ENCODE measurements around the gene C2orf92. TPM values are rescaled to one million over a fixed set of nuclear protein-coding genes. Genes with fewer than 3 reads are reported as not detected.

C2orf92 gene
- total RNA-seq, 1 donor from 2014 or later: 3.3 TPM

DNA sequence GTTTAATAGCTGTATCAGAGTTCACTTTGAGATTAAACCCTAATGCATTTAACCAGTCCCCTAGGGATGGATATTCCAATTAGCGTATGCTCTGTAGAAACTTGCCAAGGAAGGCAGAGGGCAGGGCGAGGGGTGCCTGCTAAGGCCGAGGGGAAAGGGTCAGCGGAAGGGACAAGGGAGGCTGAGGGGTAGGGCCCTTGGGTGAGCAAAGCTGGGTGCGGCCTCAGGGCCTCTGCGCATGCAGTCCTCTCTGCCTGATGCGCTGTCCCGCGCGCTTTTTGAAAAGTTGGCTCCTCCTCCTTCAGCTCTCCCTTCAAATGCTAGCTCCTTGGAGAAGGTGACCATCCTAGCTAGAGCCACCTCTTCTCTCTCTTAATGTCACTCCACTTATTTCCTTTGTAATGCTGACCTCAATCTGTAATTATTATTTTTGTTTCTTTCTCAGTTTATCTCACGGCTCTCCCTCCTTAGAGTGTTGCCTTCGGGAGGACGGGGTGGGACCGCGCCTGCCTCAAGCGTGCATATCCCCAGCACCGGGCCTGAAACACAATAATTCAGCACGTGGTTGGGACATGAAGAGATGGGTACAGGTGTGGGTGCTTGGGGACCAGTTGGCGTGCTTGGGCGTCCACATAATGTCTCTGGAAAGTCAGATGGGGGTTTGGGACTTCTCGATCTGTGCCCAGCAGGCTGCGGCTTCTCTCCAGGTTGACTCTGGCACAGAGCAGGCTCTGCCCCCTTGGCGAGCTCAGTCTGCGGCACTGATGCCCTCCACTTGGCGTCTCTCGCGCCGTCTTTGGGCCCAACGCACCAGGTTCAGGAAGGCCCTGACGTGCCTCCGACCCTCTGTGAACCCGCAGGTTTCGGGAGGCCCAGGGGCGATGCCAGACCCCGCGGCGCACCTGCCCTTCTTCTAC lies 53.9 kb downstream of the C2orf92 start:
- Histone ChIP-seq H3K36me3 (no peaks in the 10 kb centered on the region), H3K4me3 (no peak overlapping the region), H4K20me1 (ENCODE audit: low read depth) (no peaks in the 10 kb centered on the region), H3F3A (ENCODE audit: low read depth) (no peaks in the 10 kb centered on the region), H2AFZ (replicated peaks) (no peak overlapping the region), H3K9me3 (ENCODE audit: low read depth) (no peaks in the 10 kb centered on the region), H3K9ac (no peak overlapping the region), H3K4me2 (no peak overlapping the region), H3K27me3 (no peaks in the 10 kb centered on the region), H3K4me1 (no peaks in the 10 kb centered on the region), H3K27ac (no peak overlapping the region), H3K79me2 (ENCODE audit: low read depth) (no peaks in the 10 kb centered on the region)
- no peak for DNase-seq (ENCODE audit: low spot score)
- no peaks in the 10 kb centered on the region for H3K27me3 Mint-ChIP-seq (ENCODE audit: insufficient read depth, low read depth)
- H3K4me3 Mint-ChIP-seq: no peak overlapping the region
- TF ChIP-seq EZH2 (IDR thresholded peaks at IDR 0.05) (no peak), EZH2phosphoT487 (IDR thresholded peaks at IDR 0.05) (no peak)
- TF ChIP-seq, protein P1, sequence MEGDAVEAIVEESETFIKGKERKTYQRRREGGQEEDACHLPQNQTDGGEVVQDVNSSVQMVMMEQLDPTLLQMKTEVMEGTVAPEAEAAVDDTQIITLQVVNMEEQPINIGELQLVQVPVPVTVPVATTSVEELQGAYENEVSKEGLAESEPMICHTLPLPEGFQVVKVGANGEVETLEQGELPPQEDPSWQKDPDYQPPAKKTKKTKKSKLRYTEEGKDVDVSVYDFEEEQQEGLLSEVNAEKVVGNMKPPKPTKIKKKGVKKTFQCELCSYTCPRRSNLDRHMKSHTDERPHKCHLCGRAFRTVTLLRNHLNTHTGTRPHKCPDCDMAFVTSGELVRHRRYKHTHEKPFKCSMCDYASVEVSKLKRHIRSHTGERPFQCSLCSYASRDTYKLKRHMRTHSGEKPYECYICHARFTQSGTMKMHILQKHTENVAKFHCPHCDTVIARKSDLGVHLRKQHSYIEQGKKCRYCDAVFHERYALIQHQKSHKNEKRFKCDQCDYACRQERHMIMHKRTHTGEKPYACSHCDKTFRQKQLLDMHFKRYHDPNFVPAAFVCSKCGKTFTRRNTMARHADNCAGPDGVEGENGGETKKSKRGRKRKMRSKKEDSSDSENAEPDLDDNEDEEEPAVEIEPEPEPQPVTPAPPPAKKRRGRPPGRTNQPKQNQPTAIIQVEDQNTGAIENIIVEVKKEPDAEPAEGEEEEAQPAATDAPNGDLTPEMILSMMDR (IDR thresholded peaks at IDR 0.05): no peak
- no peaks in the 10 kb centered on the region for H3K36me3 Mint-ChIP-seq
- peaks cover 5% of the 10 kb centered on the region for H3K9me3 Mint-ChIP-seq
- H3K27ac Mint-ChIP-seq: no peak overlapping the region
- H3K4me1 Mint-ChIP-seq: no peaks in the 10 kb centered on the region

DNA sequence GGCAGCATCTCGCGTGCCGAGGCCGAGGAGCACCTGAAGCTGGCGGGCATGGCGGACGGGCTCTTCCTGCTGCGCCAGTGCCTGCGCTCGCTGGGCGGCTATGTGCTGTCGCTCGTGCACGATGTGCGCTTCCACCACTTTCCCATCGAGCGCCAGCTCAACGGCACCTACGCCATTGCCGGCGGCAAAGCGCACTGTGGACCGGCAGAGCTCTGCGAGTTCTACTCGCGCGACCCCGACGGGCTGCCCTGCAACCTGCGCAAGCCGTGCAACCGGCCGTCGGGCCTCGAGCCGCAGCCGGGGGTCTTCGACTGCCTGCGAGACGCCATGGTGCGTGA lies 54.5 kb downstream of the C2orf92 start:
- Histone ChIP-seq H3K9ac (no peak overlapping the region), H4K20me1 (ENCODE audit: low read depth) (no peaks in the 10 kb centered on the region), H3K36me3 (no peaks in the 10 kb centered on the region), H2AFZ (replicated peaks) (no peak overlapping the region), H3K4me3 (no peak overlapping the region), H3K27me3 (no peaks in the 10 kb centered on the region), H3K79me2 (ENCODE audit: low read depth) (no peaks in the 10 kb centered on the region), H3K27ac (no peak overlapping the region), H3K9me3 (ENCODE audit: low read depth) (no peaks in the 10 kb centered on the region), H3K4me2 (no peak overlapping the region), H3F3A (ENCODE audit: low read depth) (no peaks in the 10 kb centered on the region), H3K4me1 (no peaks in the 10 kb centered on the region)
- Mint-ChIP-seq H3K4me3 (no peak overlapping the region), H3K27ac (no peak overlapping the region), H3K4me1 (no peaks in the 10 kb centered on the region), H3K27me3 (ENCODE audit: insufficient read depth, low read depth) (no peaks in the 10 kb centered on the region), H3K9me3 (peaks cover 5% of the 10 kb centered on the region), H3K36me3 (no peaks in the 10 kb centered on the region)
- DNase-seq (ENCODE audit: low spot score): no peak
- TF ChIP-seq EZH2 (IDR thresholded peaks at IDR 0.05): no peak
- TF ChIP-seq, protein P1 (IDR thresholded peaks at IDR 0.05): no peak
- no peak for TF ChIP-seq EZH2phosphoT487 (IDR thresholded peaks at IDR 0.05)

DNA sequence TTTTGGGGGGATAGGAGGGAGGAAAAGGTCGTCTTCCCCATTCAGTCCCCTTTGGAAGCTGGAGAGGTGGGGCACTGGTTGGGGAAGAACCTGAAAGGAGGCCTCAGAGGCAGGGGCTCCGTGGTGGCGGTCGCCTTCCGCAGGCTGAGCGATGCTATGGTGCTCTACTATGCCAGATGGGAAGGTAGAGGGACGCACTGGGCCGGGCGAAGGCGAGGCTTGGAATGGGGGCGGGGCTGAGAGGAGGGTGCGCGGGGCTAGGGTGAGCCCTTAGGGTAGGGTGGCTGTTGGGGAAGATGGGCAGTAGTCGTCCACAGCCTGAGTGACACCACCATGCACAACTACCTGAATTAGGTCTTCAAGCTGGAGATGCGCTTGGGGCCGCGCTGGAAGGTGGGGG lies 55.0 kb downstream of the C2orf92 start:
- Mint-ChIP-seq H3K27me3 (ENCODE audit: insufficient read depth, low read depth) (no peaks in the 10 kb centered on the region), H3K9me3 (peaks cover 5% of the 10 kb centered on the region), H3K27ac (no peak overlapping the region), H3K4me3 (no peak overlapping the region), H3K36me3 (no peaks in the 10 kb centered on the region), H3K4me1 (no peaks in the 10 kb centered on the region)
- TF ChIP-seq EZH2 (IDR thresholded peaks at IDR 0.05): no peak
- TF ChIP-seq, protein P1 (IDR thresholded peaks at IDR 0.05): no peak
- no peak for TF ChIP-seq EZH2phosphoT487 (IDR thresholded peaks at IDR 0.05)
- Histone ChIP-seq H3K9me3 (ENCODE audit: low read depth) (no peaks in the 10 kb centered on the region), H3K27ac (no peak overlapping the region), H3K36me3 (no peaks in the 10 kb centered on the region), H3K4me3 (no peak overlapping the region), H3K4me1 (no peaks in the 10 kb centered on the region), H3F3A (ENCODE audit: low read depth) (no peaks in the 10 kb centered on the region), H3K79me2 (ENCODE audit: low read depth) (no peaks in the 10 kb centered on the region), H4K20me1 (ENCODE audit: low read depth) (no peaks in the 10 kb centered on the region), H2AFZ (replicated peaks) (no peak overlapping the region), H3K9ac (no peak overlapping the region), H3K4me2 (no peak overlapping the region), H3K27me3 (no peaks in the 10 kb centered on the region)
- no peak for DNase-seq (ENCODE audit: low spot score)

Measured in neural progenitor cell (in vitro differentiated cells).